Central memory CD4-positive, alpha-beta T cell (primary cell): ENCODE measurements around the gene PLA2G15.
A peak's percentile ranks its signal among the peaks of the same experiment; 100 is the strongest.

ENCODE experiments used
- DNase-seq: peaks from one replicate; pipeline ENCODE4 v3.0.0; 2022

The PLA2G15 gene

DNA sequence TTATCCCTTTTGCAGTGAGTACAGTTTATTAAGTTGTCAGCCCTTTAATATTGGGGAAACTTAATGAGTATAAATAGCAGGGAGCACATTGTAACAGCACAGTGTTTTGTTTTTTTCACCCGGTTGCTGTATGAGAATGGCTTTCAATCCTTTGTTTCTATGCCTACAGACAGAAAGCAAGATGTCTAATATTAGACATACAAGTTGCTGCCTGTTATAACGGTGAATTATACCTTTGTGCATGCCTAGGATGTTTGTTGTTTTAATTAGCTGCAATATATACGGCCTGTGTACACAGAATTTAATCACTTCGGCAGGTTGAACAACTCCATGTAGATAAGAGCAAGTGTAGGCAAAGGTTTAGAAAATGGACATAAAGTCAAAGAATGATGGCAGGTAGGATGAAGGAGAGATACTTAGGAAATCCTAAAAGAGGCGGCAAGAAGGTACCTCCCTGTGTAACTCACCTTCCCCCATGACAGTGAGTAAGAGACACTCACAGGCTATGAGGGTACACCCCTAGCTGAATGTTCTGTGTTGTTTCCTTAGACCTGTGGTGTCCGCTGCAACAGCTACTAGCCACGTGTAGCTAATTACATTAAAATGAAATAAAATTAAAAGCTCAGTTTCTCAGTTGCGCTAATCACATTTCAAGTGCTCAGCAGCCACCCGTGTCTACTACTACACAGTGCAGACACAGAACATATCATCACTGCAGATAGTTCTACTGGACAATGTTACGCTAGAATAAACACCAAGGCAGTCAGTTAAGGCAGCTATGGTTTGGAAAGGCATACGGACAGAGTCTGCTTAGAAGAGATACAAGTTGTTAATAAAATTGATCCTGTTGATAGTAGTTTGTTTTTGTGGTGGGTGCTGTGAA, 54.6 kb downstream of the PLA2G15 start:
- DNase-seq, result no peak

DNA sequence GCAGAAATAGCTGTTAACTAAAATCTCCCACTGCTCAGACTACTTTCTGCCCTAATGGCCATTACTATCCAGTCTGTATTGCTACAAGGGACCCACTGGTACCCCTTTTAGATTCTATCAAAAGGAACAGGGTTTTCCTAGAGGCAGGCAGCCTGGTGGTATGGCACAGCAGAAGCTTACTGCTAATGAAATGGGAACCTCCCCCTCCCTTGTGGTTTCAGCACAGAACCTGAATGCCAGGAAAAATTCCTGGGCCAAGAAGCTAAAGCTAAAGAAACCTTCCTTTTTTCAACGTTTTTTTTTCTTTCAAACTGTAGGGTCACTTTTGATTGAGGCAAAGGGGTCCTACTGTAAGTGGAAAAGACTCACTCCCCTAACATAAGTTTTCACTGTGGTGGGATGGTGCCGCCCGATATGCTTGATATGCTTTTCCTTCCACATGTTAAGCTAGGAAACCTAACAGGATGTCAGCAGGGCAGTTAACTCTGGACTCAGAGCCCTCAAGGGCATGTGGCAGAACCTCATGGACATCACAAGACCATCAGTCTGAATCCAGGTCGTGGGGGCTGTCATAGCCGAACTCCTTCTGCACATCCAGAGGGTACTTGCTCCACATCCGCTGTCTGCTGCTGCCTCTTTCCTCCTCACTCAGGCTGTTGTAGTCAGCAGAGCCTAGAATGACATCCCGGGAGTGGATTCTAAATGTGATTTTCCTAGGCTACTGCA, 55.7 kb downstream of the PLA2G15 start:
- DNase-seq, result no peak

DNA sequence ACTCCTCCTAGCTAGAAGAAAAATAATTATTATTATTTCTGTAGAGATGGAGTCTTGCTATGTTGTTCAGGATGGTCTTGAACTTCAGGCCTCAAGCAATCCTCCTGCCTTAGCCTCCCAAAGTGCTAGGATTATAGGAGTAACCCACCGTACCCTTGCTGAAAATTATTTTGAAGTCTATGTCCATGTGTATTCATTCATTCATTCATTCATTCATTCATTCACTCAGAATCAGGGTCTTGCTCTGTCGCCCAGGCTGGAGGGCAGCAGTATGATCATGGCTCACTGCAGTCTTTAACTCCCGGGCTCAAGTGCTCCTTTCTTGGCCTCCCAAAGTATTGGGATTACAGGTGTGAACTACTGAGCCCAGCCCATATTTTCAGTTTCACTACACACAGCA, 61.5 kb downstream of the PLA2G15 start:
- no peak for DNase-seq

DNA sequence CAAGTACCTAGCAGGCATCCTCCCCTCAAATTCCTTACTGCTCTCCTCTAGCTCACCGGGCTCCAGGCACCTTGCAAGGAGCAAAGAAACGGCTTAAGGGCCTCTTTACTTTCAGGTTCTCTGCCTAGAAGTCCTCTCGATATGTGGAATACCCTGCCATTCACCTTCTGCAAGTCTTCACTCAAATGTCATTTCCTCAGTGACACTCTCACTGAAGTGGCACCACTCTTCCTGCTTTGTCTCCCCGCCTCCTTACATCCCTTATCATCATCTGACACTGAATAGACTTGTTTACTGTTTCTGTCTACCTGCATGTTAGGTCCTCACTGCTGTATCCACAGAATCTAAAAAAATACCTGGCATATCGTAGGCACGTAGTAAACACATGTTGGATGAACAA, 64.6 kb downstream of the PLA2G15 start:
- DNase-seq, result peak; percentile 32

DNA sequence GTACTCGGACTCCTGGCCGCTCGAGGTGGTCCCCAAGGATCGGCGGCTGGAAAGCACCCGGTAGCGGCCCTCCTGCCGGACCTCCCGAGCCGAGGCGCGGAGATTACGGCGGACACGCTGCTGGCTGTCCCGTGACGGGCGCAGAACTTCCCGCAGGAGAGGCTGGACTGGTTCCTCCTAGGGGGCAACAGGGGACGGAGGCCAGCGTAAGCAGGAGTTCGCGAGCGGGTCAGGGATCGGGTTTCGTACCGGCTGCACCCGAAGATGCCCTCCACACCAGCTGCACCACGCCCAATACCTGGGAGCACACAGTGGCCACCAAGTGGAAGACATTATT, 65.2 kb downstream of the PLA2G15 start:
- DNase-seq, result no peak
